ENCODE results near the gene PTGIS.

GRCh38 chr20:49575551-49576060 lies 7.7 kb upstream of the PTGIS start:
- TF ChIP-seq CTCF (IDR thresholded peaks at IDR 0.05; ENCODE audit: borderline replicate concordance, extremely low read depth, low read length, poor library complexity, severe bottlenecking) (no peak), EZH2 (IDR thresholded peaks at IDR 0.05; ENCODE audit: borderline replicate concordance, low read depth, low read length, severe bottlenecking) (no peak)

Data from DND-41 (cell line).